A673 (cell line): Measurements from ENCODE around the gene CNOT6L. TPM values are rescaled to one million over a fixed set of nuclear protein-coding genes. Genes with fewer than 3 reads are reported as not detected.
A peak's percentile ranks its signal among the peaks of the same experiment; 100 is the strongest.

ENCODE experiments used
- BruUV-seq: library from RNA; stranded (reverse); fragments of 400-500 nt; replicated peaks from 2 replicates; lab custom pipeline; 2021; lab: Mats Ljungman, UMichigan
- CTCF ChIA-PET: fragments of 300-600 bp; sonication (Branson Sonifier 250); formaldehyde crosslinking; loops from one replicate; lab custom pipeline; 2022; ENCODE audit warnings: antibody characterized with exemption; lab: Charles Lee
- POLR2A ChIA-PET: fragments of 300-600 bp; sonication (Branson Sonifier 250); formaldehyde crosslinking; loops from one replicate; lab custom pipeline; 2022; ENCODE audit warnings: antibody characterized with exemption; ENCODE audit not compliant: low non-redundant PET; lab: Charles Lee
- DNase-seq: peaks from one replicate; pipeline ENCODE4 v3.0.0-alpha.2; 2015; ENCODE audit warnings: low spot score
- H3K27ac ChIP-seq: fragments of 200-600 bp; sonication (generic); 2 replicates; pipeline ENCODE4 v1.5.1; 2016; ENCODE audit warnings: mixed run types, low read depth, mild to moderate bottlenecking, mixed read lengths, antibody characterized with exemption, low read length; ENCODE audit not compliant: poor library complexity, severe bottlenecking
- H3K27me3 ChIP-seq: fragments of 200-600 bp; sonication (generic); replicated peaks from 2 replicates; pipeline ENCODE4 v1.6.1; 2017; ENCODE audit warnings: mixed run types, low read depth, mild to moderate bottlenecking, mixed read lengths, antibody characterized with exemption, low read length; ENCODE audit not compliant: insufficient read depth, poor library complexity
- H3K36me3 ChIP-seq: fragments of 200-600 bp; sonication (generic); 2 replicates; pipeline ENCODE4 v1.6.1; 2016; ENCODE audit warnings: mixed run types, mild to moderate bottlenecking, mixed read lengths, antibody characterized with exemption, low read length; ENCODE audit not compliant: insufficient read depth, poor library complexity, severe bottlenecking
- H3K4me1 ChIP-seq: fragments of 200-600 bp; sonication (generic); 2 replicates; pipeline ENCODE4 v1.6.1; 2017; ENCODE audit warnings: mixed run types, mild to moderate bottlenecking, mixed read lengths, antibody characterized with exemption, low read length; ENCODE audit not compliant: insufficient read depth, poor library complexity, severe bottlenecking
- H3K4me3 ChIP-seq: fragments of 200-600 bp; sonication (generic); 2 replicates; pipeline ENCODE4 v1.5.1; 2016; ENCODE audit warnings: low read depth, mixed run types, mild to moderate bottlenecking, mixed read lengths, low read length; ENCODE audit not compliant: poor library complexity, severe bottlenecking
- H3K9me3 ChIP-seq: fragments of 200-600 bp; sonication (generic); 2 replicates; pipeline ENCODE4 v1.6.1; 2016; ENCODE audit warnings: mixed run types, low read depth, mild to moderate bottlenecking, mixed read lengths, antibody characterized with exemption, low read length; ENCODE audit not compliant: poor library complexity, severe bottlenecking
- CTCF ChIP-seq: fragments of 300-800, 200-600 bp; sonication (generic); conservative IDR thresholded peaks from 2 replicates; pipeline ENCODE4 v1.5.1; 2017; ENCODE audit warnings: low read depth, mild to moderate bottlenecking, antibody characterized with exemption, low read length, moderate library complexity, mixed read lengths
- EZH2 ChIP-seq: fragments of 200-600 bp; sonication (generic); IDR thresholded peaks from 2 replicates; pipeline ENCODE4 v1.6.1; 2017; ENCODE audit warnings: borderline replicate concordance, low read depth, mild to moderate bottlenecking, mixed read lengths, antibody characterized with exemption, low read length; ENCODE audit not compliant: poor library complexity, severe bottlenecking
- intact Hi-C: fragments of 100-400 bp; cut with micrococcal nuclease; formaldehyde crosslinking; loops from one replicate; pipeline ENCODE4 v1.10.0; 2022; ENCODE audit not compliant: unreplicated experiment
- total RNA-seq: library from RNA; stranded (reverse); gene quantifications from 2 replicates; pipeline ENCODE4 v1.2.3, GENCODE V29; 2021

CNOT6L gene
- total RNA-seq, 1 experiment from 2014 or later, result 13.4 TPM

GRCh38 chr4:77703666-77704065 lies 115.5 kb downstream of the CNOT6L start:
- no peaks in the 10 kb centered on the region for H3K27me3 ChIP-seq
- H3K9me3 ChIP-seq, result no peaks in the 10 kb centered on the region
- no peak overlapping the region for H3K4me3 ChIP-seq
- H3K27ac ChIP-seq, result no peak overlapping the region
- no peaks in the 10 kb centered on the region for H3K4me1 ChIP-seq
- no peak for DNase-seq
- no peaks in the 10 kb centered on the region for H3K36me3 ChIP-seq
- no TSS peak for BruUV-seq
- ChIA-PET CTCF (no interaction called here), POLR2A (no interaction called here)
- intact Hi-C loops, result no loop called here
- TF ChIP-seq EZH2 (no peak), CTCF (no peak)

GRCh38 chr4:77701121-77701520 lies 118.0 kb downstream of the CNOT6L start:
- BruUV-seq, result no TSS peak
- Histone ChIP-seq H3K4me1 (no peaks in the 10 kb centered on the region), H3K4me3 (no peak overlapping the region), H3K27ac (no peak overlapping the region), H3K9me3 (no peaks in the 10 kb centered on the region), H3K36me3 (no peaks in the 10 kb centered on the region), H3K27me3 (no peaks in the 10 kb centered on the region)
- CTCF ChIA-PET, result no interaction called here
- POLR2A ChIA-PET, result no interaction called here
- intact Hi-C loops, result no loop called here
- TF ChIP-seq CTCF, result no peak
- TF ChIP-seq EZH2, result no peak
- no peak for DNase-seq

GRCh38 chr4:77699731-77700210 lies 119.4 kb downstream of the CNOT6L start:
- Histone ChIP-seq H3K27ac (no peak overlapping the region), H3K4me1 (no peaks in the 10 kb centered on the region), H3K27me3 (no peaks in the 10 kb centered on the region), H3K36me3 (no peaks in the 10 kb centered on the region), H3K9me3 (no peaks in the 10 kb centered on the region), H3K4me3 (no peak overlapping the region)
- DNase-seq, result peak; percentile 1
- intact Hi-C loops, result no loop called here
- TF ChIP-seq CTCF (no peak), EZH2 (no peak)
- BruUV-seq, result no TSS peak
- POLR2A ChIA-PET, result no interaction called here
- CTCF ChIA-PET, result no interaction called here
